ENCODE results near the gene XRRA1. TPM values are rescaled to one million over a fixed set of nuclear protein-coding genes. Genes with fewer than 3 reads are reported as not detected.
"Not testable (repeated sequence)": the region's sequence is repeated elsewhere in the genome, so short reads cannot be mapped to it uniquely, and the experiment has no call there.

Gene XRRA1
- total RNA-seq, 1 donor from 2014 or later, result 4.9 TPM

DNA sequence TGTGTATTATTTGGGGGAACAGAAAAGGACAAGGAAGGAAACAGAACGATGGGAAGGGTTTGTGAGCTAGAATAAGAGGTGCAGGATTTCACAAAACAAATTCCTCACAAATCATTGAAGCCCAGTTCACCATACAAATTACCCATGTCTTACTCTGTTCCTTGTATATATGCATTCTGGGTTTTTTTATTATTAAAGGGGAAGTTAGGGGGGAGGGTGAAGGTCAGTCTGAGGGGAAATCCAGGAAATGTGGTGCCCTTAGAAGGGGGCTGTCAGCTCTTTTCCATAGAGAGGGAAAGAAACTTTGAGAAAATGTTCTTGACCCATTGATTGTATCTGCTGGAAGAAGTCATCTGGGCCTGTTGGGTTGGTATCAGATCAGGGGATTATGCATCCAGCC, 109.4 kb downstream of the XRRA1 start:
- FAIRE-seq (no peak), DNase-seq (ENCODE audit: low spot score in 2 of 2) (no peak)

DNA sequence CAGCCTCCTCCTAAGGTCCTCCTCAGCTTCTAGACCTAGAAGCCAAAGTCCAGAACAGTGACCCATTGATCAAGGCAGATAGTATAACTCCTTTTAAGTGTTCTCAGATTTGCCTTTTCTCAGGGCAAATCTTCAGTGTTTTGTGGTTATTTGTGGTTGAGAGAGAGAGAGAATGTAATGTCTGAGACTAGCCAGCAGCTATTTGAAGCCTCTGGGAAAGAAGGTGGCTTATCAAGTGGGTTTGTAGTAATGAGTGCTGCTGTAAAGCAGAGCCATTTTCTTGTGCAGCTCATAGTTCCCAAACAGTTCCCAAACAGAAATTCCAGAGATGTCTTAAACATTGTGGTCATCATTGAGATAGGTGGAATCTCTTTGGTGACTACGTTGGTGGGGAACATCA, 110.7 kb downstream of the XRRA1 start:
- DNase-seq (ENCODE audit: low spot score in 2 of 2) (no peak), FAIRE-seq (no peak)

DNA sequence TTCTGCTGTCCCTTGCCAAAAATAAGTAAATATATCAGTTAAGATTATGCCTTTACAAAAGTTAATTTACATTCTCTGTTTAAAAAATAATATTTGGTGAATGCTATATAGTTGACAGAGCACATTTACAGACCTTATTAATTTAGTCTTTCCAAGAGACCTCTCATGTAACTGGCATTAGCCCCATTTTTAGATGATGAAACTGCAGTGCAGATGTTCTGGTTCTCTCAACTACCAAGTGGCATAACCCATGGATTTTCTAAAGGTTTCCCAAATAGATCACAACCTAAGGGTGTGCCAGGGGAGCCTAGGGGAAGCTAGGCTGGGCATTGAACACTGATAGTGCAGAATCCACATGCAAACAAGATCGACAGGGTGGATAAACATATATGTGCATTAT, 111.7 kb downstream of the XRRA1 start:
- FAIRE-seq (no peak), DNase-seq (ENCODE audit: low spot score in 2 of 2) (no peak)

DNA sequence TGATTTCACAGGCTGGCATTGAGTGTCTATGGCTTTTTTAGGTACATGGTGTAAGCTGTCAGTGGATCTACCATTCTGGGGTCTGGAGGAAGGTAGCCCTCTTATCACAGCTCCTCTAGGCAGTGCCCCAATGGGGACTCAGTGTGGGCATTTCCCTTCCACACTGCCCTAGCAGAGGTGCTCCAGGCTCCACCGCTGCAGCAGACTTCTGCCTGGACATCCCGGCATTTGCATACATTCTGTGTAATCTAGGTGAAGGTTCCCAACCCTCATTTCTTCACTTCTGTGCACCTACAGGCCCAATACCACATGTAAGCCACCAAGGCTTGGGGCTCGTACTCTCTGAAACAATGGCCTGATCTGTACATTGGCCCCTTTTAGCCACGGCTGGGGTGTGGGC, 122.0 kb downstream of the XRRA1 start:
- FAIRE-seq (no peak), DNase-seq (ENCODE audit: low spot score in 2 of 2) (no peak)

DNA sequence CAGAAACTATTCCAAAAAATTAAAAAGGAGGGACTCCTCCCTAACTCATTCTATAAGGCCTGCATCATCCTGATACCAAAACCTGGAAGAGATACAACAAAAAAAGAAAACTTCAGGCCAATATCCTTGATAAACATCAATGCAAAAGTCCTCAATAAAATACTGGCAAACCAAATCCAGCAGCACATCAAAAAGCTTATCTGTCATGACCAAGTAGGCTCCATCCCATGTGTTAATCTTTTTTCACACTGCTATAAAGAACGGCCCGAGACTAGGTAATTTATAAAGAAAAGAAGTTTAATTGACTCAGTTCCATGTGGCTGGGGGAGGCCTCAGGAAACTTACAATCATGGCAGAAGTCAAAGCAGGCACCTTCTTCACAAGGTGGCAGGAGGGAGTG, 123.3 kb downstream of the XRRA1 start:
- not testable (repeated sequence) for FAIRE-seq; DNase-seq (ENCODE audit: low spot score in 2 of 2)

DNA sequence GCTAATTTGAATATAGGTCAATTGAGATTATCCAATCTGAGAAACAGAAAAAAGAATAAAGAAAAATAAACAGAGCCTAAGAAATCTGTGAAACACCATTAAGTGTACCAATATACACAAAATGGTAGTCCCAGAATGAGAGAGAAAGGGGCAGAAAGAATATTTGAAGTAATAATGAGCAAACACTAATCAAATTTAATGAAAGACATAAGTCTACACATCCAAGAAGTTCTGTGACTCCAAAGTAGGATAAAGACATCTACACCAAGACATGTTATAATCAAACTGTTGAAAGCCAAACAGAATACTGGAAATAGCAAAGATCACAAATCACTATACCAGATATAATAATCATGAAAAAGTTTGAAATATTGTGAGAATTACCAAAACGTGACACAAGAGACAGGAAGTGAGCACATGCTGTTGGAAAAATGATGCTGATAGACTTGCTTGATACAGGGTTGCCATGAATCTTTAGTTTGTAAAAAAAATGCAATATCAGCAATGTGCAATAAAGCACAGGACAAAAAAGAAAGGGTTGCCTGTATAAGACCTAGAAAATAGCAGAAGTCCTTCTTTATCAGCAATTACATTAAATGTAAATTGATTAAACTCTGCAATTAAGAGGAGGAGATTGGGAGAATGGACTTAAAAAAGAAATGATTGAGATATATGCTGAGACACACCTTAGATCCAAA, 124.5 kb downstream of the XRRA1 start:
- no peak for DNase-seq (ENCODE audit: low spot score in 2 of 2)
- no peak for FAIRE-seq

DNA sequence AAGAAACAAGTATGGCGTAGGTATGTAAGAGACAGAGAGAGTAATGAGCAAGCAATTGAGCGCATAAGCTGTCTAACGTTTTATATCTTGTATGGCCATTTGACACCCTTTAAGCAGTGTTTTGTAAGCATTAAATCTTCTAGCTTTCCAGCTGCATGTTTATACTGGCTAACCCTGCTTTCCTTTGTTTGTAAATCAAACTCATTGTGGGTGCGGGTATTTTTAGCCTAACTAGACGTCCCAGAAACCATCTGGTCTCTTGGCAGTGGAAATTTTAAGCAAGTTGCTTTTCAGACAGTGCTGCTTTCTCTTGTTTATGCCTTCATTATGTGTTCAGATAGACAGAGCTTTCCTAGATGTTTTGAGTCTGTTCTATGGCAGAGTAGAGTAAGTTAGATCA, 126.7 kb downstream of the XRRA1 start:
- DNase-seq (ENCODE audit: low spot score in 2 of 2), result peak; percentile 8 to 34
- no peak for FAIRE-seq

DNA sequence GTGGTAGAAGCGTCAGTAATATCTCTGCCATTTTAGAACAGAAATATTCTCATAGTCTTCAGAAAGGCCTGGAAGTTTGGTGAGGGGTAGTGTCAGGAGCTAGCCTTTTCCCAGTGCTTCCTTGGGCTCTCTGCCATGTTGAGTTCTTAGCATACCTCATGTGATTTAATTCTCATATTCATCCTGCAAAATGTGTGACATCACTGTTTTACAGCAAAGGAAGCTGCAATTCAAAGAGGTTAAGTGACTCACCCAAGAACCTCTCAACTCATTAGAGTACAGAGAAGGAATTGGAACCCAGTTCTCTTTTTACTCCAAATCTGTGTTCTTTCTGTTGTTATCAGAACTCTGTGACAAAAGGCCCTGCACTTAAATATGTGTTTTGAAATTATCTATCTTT, 128.1 kb downstream of the XRRA1 start:
- DNase-seq (ENCODE audit: low spot score in 2 of 2) (no peak), FAIRE-seq (no peak)

DNA sequence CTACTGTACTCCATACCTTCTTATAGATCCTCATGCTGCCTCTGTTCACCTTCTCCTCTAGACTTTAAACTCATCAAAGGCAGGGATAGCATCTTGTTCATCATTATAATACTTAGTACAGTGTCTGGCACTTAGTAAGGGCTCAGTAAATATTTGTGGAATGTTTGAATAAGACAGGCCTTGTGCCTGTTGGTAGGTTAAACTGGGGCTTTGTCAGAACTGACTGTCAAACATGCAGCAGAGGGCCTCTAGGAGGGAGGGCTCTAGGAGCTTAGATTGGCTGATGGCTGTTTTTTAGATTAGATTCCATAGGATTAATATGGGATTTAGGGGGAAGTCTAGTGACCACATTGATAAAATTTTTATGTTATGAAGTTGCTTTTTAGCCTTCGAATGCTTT, 129.5 kb downstream of the XRRA1 start:
- DNase-seq (ENCODE audit: low spot score in 2 of 2) (no peak), FAIRE-seq (no peak)

DNA sequence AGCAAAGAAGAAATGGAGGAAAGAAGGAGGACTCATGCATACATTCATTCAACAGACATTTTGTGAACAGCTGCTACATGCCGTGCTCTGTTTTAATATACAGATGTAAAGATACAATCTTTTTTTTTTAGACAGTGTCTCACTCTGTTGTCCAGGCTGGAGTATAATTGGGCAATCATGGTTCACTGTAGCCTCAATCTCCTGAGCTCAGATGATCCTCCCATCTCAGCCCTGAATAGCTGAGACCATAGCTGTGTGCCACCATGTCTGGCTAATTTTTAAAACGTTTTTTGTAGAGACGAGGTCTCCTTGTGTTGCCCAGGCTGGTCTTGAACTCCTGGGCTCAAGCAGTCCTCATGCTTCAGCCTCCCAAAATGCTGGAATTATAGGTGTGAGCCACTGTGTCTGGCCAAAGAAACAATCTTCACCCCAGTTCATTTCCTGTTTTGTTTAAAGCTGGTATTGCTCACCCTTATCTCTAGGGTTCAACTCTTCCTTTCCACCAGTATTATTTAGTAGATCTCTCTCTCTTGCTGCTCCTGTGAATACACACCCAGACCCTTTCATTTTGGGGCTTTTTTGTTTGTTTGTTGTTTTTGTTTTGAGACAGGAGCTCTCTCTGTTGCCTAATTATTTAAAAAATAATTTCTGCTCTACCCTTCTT, 130.5 kb downstream of the XRRA1 start:
- DNase-seq (ENCODE audit: low spot score in 2 of 2) (no peak), FAIRE-seq (no peak)

DNA sequence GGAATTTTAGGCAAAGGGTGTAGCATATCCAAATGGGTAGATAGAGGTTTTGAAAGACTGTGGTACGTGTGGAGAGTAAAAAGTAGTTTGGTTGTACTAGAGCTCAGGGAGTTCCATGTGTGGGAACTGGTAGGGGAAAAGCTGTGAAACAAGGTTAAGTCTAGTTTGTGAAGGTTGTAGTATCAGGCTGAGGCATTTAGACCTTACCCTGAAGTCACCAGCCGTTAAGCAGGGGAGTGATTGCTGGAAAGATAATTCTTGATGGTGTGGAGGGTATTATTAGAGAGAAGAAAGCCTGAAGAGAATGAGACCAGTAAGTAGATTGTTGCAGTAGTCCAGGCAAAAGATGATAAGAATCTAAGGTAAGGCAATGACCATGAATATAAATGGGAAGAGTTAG, 132.2 kb downstream of the XRRA1 start:
- DNase-seq (ENCODE audit: low spot score in 2 of 2) (no peak), FAIRE-seq (no peak)

DNA sequence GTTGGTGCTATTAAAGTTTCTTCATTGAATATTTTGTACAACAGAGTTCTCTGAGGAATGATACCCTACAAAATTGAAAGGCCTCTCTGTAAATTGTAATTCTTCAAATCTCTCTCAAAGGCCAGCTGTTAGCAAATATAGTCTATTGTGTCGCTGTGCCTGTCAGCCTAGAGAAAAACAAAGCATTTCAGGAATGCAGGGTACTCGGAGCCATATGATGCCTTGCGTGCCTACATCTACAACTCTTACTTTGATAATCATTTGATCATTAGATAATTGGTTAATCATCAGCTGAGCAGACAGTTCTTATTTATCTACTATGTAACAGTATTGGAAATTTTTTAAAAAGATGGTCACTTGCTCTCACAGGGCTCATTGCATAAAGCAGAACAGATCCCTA, 132.9 kb downstream of the XRRA1 start:
- FAIRE-seq (no peak), DNase-seq (ENCODE audit: low spot score in 2 of 2) (no peak)

DNA sequence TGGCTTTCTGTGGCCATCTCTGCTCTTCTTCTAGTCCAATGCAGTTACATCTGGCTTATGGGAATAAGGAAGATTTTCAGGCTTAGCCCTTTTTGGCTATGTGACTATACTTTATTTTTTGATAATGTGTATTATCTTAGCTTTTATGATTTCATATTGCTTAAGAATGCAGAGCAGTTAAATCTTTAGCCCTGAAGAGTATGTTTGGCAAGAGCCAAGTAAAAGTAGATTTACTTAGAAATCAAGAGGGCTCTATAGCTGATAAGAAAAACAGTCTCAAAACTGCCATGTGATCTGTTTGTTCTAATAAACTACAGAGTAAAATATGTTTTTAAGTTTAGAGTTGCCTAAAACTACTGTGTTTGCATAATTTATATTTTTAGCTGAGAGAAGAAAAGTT, 139.1 kb downstream of the XRRA1 start:
- DNase-seq (ENCODE audit: low spot score in 2 of 2) (no peak), FAIRE-seq (no peak)

DNA sequence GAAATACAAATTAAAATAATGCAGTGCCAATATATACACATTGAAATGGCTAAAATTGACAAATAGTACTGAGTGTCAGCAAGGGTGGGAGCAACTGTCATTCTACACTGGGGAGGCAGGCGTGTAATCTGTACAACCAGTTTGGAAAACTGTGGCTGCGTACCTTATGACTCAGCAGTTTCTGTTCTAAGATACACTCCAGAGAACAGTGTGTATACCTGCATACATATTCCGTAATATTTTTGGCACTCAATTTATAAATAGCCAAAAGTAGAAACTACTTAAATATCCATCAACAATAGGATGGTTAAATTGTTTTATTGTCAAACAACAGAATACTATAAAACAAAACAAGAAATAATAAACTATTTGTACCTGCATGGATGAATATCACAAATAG, 142.6 kb downstream of the XRRA1 start:
- DNase-seq (ENCODE audit: low spot score in 2 of 2), result no peak

DNA sequence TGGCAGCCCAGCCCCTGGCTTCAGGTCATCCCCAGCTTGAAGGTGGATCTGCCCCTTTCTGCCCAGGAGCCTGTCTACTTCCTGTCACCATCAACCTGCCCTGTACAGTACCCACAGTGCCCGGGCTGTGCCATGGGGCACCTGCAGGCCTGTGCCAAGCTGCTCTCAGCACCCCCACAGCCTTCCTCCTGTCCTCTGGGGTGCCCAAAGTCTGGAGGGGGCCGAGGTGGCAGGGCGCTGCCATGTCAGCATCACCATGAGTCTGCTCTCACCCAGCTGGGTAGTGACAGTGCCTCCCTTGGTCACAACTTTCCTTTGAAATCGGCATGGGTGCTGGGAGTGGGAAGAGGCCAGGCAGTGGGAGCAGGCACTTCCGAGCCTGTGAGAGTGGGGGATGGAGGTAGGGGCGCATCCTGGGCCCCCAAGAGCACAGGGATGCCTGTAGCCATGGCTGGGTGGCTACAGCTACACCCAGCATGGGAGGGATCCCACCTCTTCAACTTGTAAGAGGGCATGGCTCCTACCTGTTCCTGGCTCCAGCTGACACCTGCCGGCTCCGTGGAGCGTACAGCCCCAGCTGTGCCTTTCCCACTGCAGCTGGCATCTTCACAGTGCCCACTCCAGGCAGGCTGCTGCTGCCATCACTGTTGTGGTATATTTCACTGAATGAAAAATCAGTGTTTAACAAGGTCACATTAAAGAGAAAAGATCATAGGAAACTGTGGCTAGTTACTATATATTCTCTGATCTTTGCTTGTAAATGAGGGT, 157.4 kb downstream of the XRRA1 start:
- no peak for DNase-seq (ENCODE audit: low spot score in 2 of 2)
- no peak for FAIRE-seq

More for the DNA sequence above, 142.6 kb downstream of the XRRA1 start:
- FAIRE-seq, result no peak

Small RNAs within 50 kb of the gene (small RNA-seq; reads per million reads assigned to genes)
- gene RN7SL239P, result not detected
- not detected for gene RNU6-216P

Other genes starting within 250 kb of the XRRA1 start
- not detected for gene CHRDL2, start 217.7 kb downstream of the XRRA1 start, total RNA-seq
- 29.8 TPM for gene RNF169, start 200.2 kb downstream of the XRRA1 start, total RNA-seq
- 15.9 TPM for gene SPCS2, start 175 bp upstream of the XRRA1 start, total RNA-seq
- 15.1 TPM for gene NEU3, start 39.8 kb upstream of the XRRA1 start, total RNA-seq
- not detected for gene OR2AT4, start 147.8 kb upstream of the XRRA1 start, total RNA-seq
- gene SLCO2B1, start 202.0 kb upstream of the XRRA1 start, total RNA-seq, result 5.7 TPM